HG02678 (cell line): ENCODE measurements around the gene ABCC5.

Source experiments
- ATAC-seq: cut with Tn5 transposase; IDR thresholded peaks from one replicate; pipeline ENCODE4 v1.9.1; 2021; ENCODE audit warnings: mild to moderate bottlenecking, moderate library complexity; ENCODE audit not compliant: unreplicated experiment

The ABCC5 gene

GRCh38 chr3:183981990-183982644 is 35.6 kb downstream of the ABCC5 start:
- ATAC-seq: no peak

GRCh38 chr3:183980403-183980802 is 37.3 kb downstream of the ABCC5 start:
- no peak for ATAC-seq

- ATAC-seq: no peak
These were observed 41.6 kb downstream of the ABCC5 start for GRCh38 chr3:183975981-183976662.

- no peak for ATAC-seq
These were observed 48.9 kb downstream of the ABCC5 start for GRCh38 chr3:183968666-183969245.

GRCh38 chr3:183967693-183968092 is 50.0 kb downstream of the ABCC5 start:
- no peak for ATAC-seq

- ATAC-seq: no peak
These were observed 51.3 kb downstream of the ABCC5 start for GRCh38 chr3:183966361-183966791.

- ATAC-seq: no peak
These were observed 54.9 kb downstream of the ABCC5 start for GRCh38 chr3:183962807-183963206.

- ATAC-seq: no peak
These were observed 58.5 kb downstream of the ABCC5 start for GRCh38 chr3:183959214-183959613.

- no peak for ATAC-seq
These were observed 58.9 kb downstream of the ABCC5 start for GRCh38 chr3:183958775-183959174.

GRCh38 chr3:183958226-183958625 is 59.5 kb downstream of the ABCC5 start:
- no peak for ATAC-seq

- ATAC-seq: no peak
These were observed 62.8 kb downstream of the ABCC5 start for GRCh38 chr3:183954875-183955274.

GRCh38 chr3:183953471-183954070 is 64.1 kb downstream of the ABCC5 start:
- no peak for ATAC-seq

GRCh38 chr3:183951459-183951858 is 66.2 kb downstream of the ABCC5 start:
- no peak for ATAC-seq

GRCh38 chr3:183949690-183950089 is 68.0 kb downstream of the ABCC5 start:
- no peak for ATAC-seq

GRCh38 chr3:183946037-183946436 is 71.6 kb downstream of the ABCC5 start:
- no peak for ATAC-seq

- ATAC-seq: no peak
These were observed 72.9 kb downstream of the ABCC5 start for GRCh38 chr3:183944775-183945174.

- no peak for ATAC-seq
These were observed 73.9 kb downstream of the ABCC5 start for GRCh38 chr3:183943739-183944138.

- no peak for ATAC-seq
These were observed 76.5 kb downstream of the ABCC5 start for GRCh38 chr3:183941216-183941615.

GRCh38 chr3:183937601-183938286 is 79.9 kb downstream of the ABCC5 start:
- no peak for ATAC-seq

GRCh38 chr3:183933160-183933559 is 84.5 kb downstream of the ABCC5 start:
- ATAC-seq: no peak

- ATAC-seq: no peak
These were observed 85.8 kb downstream of the ABCC5 start for GRCh38 chr3:183931881-183932280.
